A673 (cell line): ENCODE data around the gene LY6G5C.

Experiments
- EZH2 ChIP-seq: fragments of 200-600 bp; sonication (generic); IDR thresholded peaks from 2 replicates; pipeline ENCODE4 v1.6.1; 2017; ENCODE audit warnings: borderline replicate concordance, low read depth, mild to moderate bottlenecking, mixed read lengths, antibody characterized with exemption, low read length; ENCODE audit not compliant: poor library complexity, severe bottlenecking
- TF ChIP-seq, protein P1 (sequence below): fragments of 300-800, 200-600 bp; sonication (generic); conservative IDR thresholded peaks from 2 replicates; pipeline ENCODE4 v1.5.1; 2017; ENCODE audit warnings: low read depth, mild to moderate bottlenecking, antibody characterized with exemption, low read length, moderate library complexity, mixed read lengths

DNA sequence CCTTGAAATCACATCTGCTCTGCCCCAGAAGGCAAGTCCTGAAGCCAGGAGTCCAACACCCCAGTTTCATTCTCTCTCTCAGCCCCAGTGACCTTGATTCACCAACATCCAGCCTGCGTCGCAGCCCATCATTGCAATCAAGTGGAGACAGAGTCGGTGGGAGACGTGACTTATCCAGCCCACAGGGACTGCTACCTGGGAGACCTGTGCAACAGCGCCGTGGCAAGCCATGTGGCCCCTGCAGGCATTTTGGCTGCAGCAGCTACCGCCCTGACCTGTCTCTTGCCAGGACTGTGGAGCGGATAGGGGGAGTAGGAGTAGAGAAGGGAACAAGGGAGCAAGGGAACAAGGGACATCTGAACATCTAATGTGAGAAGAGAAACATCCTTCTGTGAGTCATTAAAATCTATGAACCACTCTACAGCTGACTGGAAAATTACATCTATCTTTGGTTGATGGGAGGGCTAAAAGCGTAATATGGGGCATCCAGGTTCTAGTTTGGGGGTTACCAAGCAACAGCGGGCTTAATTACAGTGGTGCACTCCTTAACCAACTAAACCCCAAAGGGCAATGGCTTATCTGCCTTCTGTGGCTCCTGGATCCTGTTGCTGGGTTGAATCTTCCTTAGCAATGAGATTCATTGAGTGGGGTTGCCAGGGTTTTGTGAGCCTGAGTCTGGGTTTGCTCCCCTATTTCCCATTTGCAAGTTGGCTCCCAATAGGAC lies 36.8 kb upstream of the LY6G5C start:
- TF ChIP-seq, protein P1, sequence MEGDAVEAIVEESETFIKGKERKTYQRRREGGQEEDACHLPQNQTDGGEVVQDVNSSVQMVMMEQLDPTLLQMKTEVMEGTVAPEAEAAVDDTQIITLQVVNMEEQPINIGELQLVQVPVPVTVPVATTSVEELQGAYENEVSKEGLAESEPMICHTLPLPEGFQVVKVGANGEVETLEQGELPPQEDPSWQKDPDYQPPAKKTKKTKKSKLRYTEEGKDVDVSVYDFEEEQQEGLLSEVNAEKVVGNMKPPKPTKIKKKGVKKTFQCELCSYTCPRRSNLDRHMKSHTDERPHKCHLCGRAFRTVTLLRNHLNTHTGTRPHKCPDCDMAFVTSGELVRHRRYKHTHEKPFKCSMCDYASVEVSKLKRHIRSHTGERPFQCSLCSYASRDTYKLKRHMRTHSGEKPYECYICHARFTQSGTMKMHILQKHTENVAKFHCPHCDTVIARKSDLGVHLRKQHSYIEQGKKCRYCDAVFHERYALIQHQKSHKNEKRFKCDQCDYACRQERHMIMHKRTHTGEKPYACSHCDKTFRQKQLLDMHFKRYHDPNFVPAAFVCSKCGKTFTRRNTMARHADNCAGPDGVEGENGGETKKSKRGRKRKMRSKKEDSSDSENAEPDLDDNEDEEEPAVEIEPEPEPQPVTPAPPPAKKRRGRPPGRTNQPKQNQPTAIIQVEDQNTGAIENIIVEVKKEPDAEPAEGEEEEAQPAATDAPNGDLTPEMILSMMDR = no peak
- TF ChIP-seq EZH2 = no peak
